Ishikawa (cell line): ENCODE measurements around the gene PLK2.

Source experiments
- CEBPB ChIP-seq: IDR thresholded peaks from 2 replicates; pipeline ENCODE4 v1.6.1; 2012
- CREB1 ChIP-seq: IDR thresholded peaks from 2 replicates; pipeline ENCODE4 v1.6.1; 2012; ENCODE audit warnings: low read depth
- EGR1 ChIP-seq: IDR thresholded peaks from 2 replicates; pipeline ENCODE4 v1.6.1; 2012
- EP300 ChIP-seq: IDR thresholded peaks from 2 replicates; pipeline ENCODE4 v1.6.1; 2012; ENCODE audit warnings: borderline replicate concordance
- FOXM1 ChIP-seq: IDR thresholded peaks from 2 replicates; pipeline ENCODE4 v1.6.1; 2012; ENCODE audit warnings: low read depth, borderline replicate concordance
- MAX ChIP-seq: IDR thresholded peaks from 2 replicates; pipeline ENCODE4 v1.6.1; 2012
- NFIC ChIP-seq: IDR thresholded peaks from 2 replicates; pipeline ENCODE4 v1.6.1; 2012
- RAD21 ChIP-seq: IDR thresholded peaks from 2 replicates; pipeline ENCODE4 v1.6.1; 2012; ENCODE audit warnings: low read depth
- REST ChIP-seq: IDR thresholded peaks from 2 replicates; pipeline ENCODE4 v1.6.1; 2012; ENCODE audit warnings: low read depth, mild to moderate bottlenecking
- TAF1 ChIP-seq: IDR thresholded peaks from 2 replicates; pipeline ENCODE4 v1.6.1; 2012; ENCODE audit warnings: low read depth, mild to moderate bottlenecking
- TCF12 ChIP-seq: IDR thresholded peaks from 2 replicates; pipeline ENCODE4 v1.6.1; 2012; ENCODE audit warnings: low read depth
- TEAD4 ChIP-seq: IDR thresholded peaks from 2 replicates; pipeline ENCODE4 v1.6.1; 2012
- USF1 ChIP-seq: IDR thresholded peaks from 2 replicates; pipeline ENCODE4 v1.6.1; 2012
- YY1 ChIP-seq: IDR thresholded peaks from 2 replicates; pipeline ENCODE4 v1.6.1; 2012; ENCODE audit warnings: low read depth

GRCh38 chr5:58412081-58412480 lies 47.8 kb downstream of the PLK2 start:
- TF ChIP-seq MAX (no peak), YY1 (no peak), CEBPB (no peak), RAD21 (no peak), EGR1 (no peak), NFIC (no peak), TAF1 (no peak), EP300 (no peak), REST (no peak), FOXM1 (no peak), USF1 (no peak), TEAD4 (no peak), TCF12 (no peak), CREB1 (no peak)
